AG20443 (cell line): ENCODE data around the gene SH2B3.
"Not testable (repeated sequence)": the region's sequence is repeated elsewhere in the genome, so short reads cannot be mapped to it uniquely, and the experiment has no call there.

ENCODE experiments used
- DNase-seq: peaks from one replicate; pipeline ENCODE4 v3.0.0; 2012; ENCODE audit warnings: low spot score, mixed read lengths

The SH2B3 gene

GRCh38 chr12:111387747-111388323, 17.9 kb upstream of the SH2B3 start:
- DNase-seq, result no peak

- no peak for DNase-seq
These were observed 16.1 kb upstream of the SH2B3 start for GRCh38 chr12:111389635-111390034.

- DNase-seq, result no peak
These were observed 14.8 kb upstream of the SH2B3 start for GRCh38 chr12:111390910-111391309.

GRCh38 chr12:111393700-111394300, 11.9 kb upstream of the SH2B3 start:
- peak; percentile 7 for DNase-seq

GRCh38 chr12:111394480-111394879, 11.2 kb upstream of the SH2B3 start:
- DNase-seq, result peak; percentile 5

- no peak for DNase-seq
These were observed 10.2 kb upstream of the SH2B3 start for GRCh38 chr12:111395336-111396187.

- DNase-seq, result not testable (repeated sequence)
These were observed 9.5 kb upstream of the SH2B3 start for GRCh38 chr12:111396271-111396670.

GRCh38 chr12:111396726-111397445, 8.8 kb upstream of the SH2B3 start:
- peak; percentile 93 for DNase-seq

- no peak for DNase-seq
These were observed 7.2 kb upstream of the SH2B3 start for GRCh38 chr12:111398530-111398929.

- not testable (repeated sequence) for DNase-seq
These were observed 5.8 kb upstream of the SH2B3 start for GRCh38 chr12:111399741-111400404.

GRCh38 chr12:111401167-111401605, 4.5 kb upstream of the SH2B3 start:
- DNase-seq, result no peak

GRCh38 chr12:111402490-111402824, 3.3 kb upstream of the SH2B3 start:
- DNase-seq, result not testable (repeated sequence)

- DNase-seq, result no peak
These were observed 1.2 kb upstream of the SH2B3 start for GRCh38 chr12:111404362-111405148.

- DNase-seq, result peak; percentile 97
These were observed 419 bp upstream of the SH2B3 start for GRCh38 chr12:111405149-111405858.

- no peak for DNase-seq
These were observed 1.0 kb downstream of the SH2B3 start for GRCh38 chr12:111406474-111407376.

GRCh38 chr12:111407377-111408115, 1.8 kb downstream of the SH2B3 start:
- no peak for DNase-seq

GRCh38 chr12:111408116-111408440, 2.4 kb downstream of the SH2B3 start:
- DNase-seq, result no peak

- DNase-seq, result no peak
These were observed 3.1 kb downstream of the SH2B3 start for GRCh38 chr12:111408686-111409402.
